Measurements from ENCODE around the gene PHEX.

GRCh38 chrX:21998037-21998436 lies 34.1 kb upstream of the PHEX start:
- TF ChIP-seq POLR2A (IDR thresholded peaks at IDR 0.05) (no peak), CTCF (IDR thresholded peaks at IDR 0.05) (no peak)

Measured in body of pancreas (tissue), 4 donors.